Mesenteric fat pad (tissue), 1 donor: ENCODE measurements around the gene PSPN. TPM values are rescaled to one million over a fixed set of nuclear protein-coding genes. Genes with fewer than 3 reads are reported as not detected.

ENCODE experiments used
- DNase-seq: peaks from one replicate; pipeline ENCODE4 v3.0.0-alpha.2; 2020; ENCODE audit warnings: low spot score
- long read RNA-seq: library from polyadenylated mRNA; unstranded; transcript quantifications from one replicate; pipeline ENCODE4 v2.0.0, GENCODE V29; 2020
- total RNA-seq: library from RNA; stranded (reverse); fragmentation: NEBNext Ultra II Directional; extraction: Animal tissue kit (Norgen Biotek cat#: 25700); gene quantifications from one replicate; pipeline ENCODE4 v1.2.1, GENCODE V29; 2021
- donor health status: DM: yes; HTN: yes; CAD: no.

Gene PSPN, protein sequence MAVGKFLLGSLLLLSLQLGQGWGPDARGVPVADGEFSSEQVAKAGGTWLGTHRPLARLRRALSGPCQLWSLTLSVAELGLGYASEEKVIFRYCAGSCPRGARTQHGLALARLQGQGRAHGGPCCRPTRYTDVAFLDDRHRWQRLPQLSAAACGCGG
- 0.87 TPM for total RNA-seq
- long read RNA-seq, partial matches to known transcripts: 0 of 3 reads
- long read RNA-seq, other reads (novel, unspliced or antisense): 0 of 3 reads

DNA sequence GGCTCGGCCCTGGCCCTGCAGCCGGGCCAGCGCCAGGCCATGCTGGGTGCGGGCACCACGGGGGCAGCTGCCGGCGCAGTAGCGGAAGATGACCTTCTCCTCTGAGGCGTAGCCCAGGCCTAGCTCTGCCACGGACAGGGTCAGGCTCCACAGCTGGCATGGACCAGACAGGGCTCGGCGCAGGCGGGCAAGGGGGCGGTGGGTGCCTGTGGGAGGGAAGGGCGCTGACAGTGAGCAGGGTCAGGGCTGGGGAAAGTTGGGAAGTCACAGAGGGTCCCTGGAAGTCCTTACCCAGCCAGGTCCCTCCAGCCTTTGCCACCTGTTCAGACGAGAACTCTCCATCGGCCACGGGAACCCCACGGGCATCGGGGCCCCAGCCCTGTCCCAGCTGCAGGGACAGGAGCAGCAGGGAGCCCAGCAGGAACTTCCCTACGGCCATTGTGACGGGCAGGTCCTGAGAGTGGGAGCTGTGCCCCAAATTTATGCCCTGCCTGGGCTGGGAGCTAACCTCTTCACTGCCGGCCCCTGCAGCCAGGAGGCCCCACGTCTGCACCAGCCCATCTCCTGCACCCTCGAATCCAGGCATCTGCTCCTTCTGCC is at the start of gene PSPN:
Gene PSPN, minus strand, starts transcription at position 523 of the 600 bp plus-strand sequence. Its CDS starts 84 bp downstream, at position 439.
- no peak for DNase-seq

DNA sequence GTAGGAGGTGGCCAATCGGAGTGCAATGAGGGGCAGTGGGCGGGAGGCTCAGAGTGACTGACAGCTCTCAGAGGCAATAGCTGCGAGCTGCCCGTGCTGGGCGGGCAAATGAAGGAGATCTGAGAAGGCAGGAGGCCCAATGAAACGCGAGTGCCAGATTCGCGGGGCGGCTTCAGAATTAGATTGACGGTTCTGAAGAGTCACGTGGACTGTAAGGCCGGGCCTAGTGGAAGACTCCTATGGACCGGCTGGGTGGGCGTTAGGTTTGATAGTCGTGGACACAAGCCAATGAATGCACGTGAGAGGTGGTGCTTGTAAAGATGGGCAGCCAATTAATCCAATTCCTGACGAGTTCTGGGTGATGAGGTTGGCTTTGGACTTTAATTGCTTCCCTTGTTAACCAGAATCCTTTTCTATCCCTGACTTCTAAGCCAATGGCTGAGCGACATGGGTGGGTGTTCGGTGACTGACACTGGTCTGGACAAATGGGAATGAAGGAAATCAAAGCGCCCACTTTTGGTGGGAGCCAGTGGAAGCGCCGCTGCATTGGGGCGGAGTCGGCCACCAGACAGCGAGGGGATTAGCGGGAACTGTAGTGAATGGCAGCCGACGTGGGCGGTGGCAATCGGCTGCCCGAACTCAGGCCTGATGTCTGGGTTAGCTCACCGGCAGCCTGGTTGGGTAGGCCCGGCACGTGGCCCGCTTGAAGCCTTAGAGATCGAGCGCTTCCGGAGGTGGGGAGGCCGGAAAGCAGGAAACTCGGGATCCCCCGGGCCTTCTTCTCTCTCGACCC is 49.4 kb upstream of the PSPN start:
- peak; percentile 99 for DNase-seq

DNA sequence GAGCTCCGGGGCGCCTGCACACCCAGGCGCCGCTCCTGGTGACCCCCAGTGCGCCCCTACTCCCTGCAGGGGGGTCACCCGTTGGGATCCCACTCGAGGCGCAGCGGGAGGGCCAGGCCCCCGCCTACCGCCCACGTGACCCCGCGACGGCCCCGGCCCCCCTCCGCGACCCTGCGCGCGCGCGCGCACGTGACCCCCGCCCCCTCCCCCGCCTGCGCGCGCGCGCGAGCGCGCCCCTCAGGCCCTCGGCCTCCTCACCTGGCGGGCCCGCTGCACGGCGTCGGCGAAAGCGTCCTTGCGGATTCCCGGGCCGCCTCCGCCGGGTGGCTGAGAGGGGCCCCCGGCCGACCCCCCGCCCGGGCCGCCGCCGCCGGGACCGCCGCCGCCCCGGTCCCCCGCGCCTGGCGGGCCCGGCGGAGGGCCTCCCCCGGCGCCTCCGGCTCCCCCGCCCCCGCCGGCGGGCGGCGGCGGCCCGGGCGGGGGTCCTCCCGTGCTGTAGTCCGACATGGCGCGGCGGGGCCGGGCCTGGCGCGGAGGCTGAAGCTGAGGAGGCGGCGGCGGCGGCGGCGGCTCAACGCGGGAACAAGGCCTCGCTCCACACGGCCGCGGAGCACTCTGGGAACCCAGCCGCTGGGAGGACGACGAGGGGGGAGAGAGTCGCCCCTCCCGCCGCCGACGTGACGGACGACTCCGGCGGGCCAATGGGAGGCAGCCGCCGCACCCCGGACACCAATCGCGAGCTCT is 48.6 kb upstream of the PSPN start, which contains the start of gene KHSRP:
Gene KHSRP, minus strand, starts transcription at position 617 of the 744 bp plus-strand sequence. Its CDS starts 110 bp downstream, at position 507.
- DNase-seq: no peak

DNA sequence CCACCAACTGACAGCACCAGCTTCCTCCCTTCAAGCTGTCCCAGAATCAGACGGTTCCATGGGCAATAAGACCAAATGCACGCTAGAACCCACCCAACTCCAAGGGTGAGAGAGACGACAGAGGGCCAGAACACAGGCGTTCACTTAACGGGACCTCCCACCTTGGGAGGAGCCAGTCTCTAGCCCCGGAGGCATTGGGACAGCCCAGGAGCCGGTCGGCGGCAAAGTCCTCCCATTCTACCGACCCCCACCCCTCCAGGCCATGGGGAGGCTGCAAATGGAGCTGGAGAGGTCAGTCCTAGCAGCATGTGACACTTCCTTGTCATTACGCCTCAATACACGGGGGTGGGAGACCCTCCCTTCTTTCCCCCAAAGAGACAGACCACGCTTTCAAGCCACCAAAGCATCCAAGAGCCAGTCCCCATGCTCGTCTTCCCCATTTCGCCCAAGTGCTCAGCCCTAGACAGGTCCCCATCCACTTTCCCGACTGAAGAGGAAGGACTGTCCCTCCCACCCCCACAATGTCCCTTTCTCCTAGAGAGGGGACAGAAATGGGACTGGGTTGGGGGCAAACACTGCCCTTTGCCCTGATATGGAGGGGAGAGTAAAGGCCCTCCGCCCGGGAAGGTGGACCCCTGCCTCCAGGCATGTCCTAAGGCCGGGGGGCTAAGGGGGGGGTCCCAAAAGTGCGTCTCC is 47.9 kb upstream of the PSPN start:
- DNase-seq: no peak

DNA sequence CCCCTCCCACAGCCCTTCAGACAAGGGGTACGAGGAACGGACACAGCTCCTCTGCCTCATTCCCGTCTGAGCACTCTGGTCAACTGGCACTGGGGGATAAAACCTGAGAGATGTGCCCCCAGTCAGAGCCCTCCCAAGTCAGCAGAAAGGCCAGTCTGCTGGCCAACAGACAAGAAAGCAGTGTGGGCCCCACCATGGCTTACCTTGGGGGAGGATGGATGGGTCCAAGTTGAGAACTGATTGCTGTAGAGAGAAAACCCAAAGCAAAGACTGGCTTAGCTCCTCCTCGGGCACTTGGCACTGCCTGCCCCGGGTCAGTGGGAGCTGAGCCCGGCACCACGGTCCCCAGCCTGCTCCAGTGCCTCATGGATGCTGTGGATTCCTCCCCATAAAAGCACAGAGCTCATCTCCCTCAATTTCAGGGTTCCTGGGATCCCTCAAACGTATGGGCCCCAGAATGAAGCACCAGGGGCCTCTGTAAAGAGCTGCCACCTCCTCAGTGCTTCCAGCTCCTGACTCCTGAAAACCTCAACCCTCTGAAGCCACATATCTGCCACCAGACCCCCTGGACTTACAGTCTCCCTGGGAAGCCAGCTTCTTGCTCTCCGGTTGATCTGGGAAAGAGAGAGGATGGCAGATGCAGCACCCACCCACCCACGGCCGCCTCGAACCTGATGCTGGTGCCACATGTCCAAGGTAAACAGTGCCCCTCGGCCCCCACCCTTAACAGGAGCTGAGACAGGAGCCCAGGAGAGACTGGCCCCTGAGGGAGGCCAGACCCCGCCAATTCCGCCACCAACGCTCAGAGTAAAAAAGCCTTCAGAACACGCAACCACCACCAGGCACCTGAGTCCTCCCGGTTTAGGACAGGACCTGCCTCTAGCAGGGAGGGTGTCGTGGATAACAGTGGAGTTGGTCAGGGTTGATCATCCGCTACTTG is 45.6 kb upstream of the PSPN start:
- DNase-seq: no peak

DNA sequence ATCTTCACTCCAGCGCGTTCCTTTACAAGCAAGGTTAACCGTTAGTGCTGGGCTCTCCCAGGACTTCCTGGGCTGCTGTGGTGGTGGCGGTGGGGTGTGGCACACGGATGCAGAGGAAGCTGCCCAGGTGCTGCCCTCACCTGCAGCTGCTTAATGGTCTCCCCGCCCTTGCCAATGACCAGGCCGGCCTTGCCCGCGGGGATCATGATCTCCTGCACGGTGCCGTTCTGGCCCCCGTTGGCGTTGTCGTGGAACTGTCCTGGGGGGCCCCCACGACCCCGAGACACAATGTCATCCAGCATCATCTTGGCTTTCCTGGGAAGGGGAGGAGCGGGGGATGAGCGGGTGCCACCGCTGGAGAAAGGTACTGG is 42.8 kb upstream of the PSPN start:
- no peak for DNase-seq

DNA sequence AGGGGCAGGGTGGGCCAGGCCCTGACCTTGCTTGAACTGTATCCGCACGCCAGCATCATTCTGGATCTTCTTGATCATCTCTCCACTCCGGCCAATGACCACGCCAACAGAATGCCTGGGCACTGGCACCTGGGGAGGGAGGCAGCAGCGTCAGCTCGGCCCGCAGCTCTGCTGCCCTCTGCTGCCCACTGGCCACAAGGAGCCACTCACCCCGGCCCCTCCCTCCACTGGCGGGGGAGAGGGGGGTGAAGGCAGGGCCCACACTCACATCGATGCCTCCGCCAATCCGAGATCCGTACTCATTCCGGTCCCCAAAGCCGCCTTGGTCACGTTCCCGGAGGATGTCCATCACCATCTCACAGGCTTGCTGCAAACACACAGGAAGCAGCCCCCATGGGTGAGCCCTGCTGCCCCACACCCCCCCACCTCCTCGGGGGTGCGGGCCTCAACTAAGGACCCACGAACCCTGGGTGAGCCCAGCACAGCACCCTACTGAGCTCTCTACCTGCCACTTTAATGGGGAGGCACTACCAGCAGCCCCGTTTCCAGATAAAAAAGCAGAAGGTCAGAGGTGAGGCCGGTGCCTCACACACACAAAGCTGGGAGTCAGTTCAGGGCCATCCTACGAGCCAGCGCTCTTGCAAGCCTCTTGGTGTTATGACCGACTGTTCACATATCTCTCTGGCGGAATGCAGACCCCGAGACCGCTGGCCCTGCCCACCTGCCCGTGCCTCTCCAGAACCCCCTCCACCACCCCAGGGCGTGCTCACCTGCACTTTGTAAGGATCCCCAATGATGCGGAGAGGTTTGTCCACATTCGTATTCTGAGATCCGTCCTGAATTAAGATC is 42.2 kb upstream of the PSPN start:
- no peak for DNase-seq

DNA sequence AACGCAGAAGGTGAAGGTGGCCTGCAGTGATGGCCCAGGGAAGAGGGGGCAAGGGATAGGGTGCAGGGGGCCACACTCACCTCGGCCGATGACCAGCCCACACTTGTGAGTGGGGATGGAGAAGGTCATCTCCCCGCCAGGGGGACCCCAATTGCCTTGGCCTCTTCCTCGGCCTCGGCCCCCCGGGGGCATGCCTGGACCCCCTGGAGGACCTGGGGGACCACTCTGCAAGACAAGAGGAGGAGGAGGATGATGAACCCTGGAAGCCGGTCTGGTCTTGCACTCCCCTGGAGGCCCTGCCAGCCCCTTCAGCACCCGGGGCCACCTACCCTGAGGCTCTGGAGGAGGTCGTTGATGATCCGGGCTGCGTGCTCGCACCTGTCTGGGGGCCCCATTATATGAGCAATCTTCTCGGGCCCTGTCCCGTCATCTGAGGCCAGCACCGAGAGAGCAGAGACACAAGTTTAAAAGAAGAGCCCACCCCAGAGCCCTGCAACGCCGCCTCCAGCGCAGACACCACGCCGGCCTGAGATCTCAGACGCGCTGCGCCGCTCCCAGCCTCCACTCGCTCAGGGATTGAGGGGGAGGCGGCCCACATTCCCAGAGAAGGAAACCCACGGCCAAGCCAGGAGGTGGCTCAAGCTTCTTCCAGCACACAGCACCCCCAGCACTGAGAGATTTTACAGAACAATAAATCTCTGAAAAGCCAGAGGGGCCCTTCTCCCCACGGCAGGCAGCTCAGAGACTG is 41.1 kb upstream of the PSPN start:
- DNase-seq: no peak

DNA sequence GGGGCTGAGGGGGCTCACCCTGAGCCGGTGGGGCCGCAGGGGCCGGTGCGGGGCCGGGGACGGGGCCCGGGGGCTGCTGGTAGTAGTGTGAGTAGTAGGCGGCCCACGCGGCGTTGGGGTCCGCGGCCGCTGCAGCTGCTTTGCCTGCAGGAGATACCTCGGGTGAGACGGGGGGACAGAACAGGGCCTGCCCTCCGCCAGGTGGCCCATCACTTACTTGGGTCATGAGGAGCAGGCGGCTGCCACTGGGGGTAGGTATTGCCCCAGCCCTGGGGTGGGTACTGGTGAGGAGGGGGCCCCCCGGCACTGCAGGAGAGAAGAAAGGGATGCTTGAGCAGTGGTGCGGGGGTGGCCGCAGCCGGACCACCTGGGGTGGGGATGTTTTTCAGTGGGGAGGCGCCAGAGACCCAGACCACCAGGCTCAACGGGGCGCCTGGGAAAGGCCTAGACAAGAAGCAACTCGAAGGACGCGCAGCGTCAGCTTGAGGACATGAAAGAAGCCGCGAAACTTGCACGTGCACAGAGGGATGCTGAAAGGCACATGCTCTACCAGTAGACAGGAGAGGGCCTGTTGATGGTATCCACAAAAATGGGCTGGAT is 40.0 kb upstream of the PSPN start:
- no peak for DNase-seq

DNA sequence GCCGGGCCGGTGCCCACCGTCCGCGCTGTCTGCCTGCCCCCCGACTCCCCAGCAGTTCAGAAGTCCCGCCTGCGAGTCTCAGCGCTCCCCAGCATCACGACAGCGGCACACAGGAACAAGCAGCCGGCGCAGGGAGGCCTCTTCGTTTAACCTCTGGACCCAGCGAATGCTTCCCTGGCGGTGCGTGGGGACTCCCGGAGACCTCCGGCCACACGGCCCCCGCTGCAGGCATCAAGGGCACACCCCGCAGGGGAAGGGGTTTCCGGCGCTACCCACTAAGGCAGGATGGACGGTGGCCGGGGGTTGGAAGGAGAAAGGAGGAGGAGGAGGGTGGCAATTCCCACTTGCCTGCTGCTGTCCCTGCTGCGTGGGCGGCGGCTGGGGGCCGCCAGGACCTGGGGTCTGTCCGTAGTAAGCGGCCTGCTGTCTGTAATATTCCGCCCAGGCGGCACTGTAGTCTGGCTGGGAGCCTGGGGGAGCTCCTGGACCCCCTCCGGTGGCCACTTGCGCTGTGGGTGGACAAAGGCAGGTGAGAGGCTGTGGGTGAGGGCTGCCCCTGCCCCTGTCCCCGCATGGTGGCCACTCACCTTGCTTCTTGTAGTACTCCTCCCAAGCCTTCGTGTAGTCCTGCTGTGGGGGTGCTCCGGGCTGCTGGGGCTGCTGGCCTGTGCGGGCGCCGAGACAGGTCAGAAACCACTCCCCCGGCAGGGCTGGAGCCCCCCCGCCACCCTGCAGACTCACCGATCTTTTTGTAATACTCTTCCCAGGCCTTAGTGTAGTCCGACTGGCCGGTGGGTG is 39.3 kb upstream of the PSPN start:
- no peak for DNase-seq

DNA sequence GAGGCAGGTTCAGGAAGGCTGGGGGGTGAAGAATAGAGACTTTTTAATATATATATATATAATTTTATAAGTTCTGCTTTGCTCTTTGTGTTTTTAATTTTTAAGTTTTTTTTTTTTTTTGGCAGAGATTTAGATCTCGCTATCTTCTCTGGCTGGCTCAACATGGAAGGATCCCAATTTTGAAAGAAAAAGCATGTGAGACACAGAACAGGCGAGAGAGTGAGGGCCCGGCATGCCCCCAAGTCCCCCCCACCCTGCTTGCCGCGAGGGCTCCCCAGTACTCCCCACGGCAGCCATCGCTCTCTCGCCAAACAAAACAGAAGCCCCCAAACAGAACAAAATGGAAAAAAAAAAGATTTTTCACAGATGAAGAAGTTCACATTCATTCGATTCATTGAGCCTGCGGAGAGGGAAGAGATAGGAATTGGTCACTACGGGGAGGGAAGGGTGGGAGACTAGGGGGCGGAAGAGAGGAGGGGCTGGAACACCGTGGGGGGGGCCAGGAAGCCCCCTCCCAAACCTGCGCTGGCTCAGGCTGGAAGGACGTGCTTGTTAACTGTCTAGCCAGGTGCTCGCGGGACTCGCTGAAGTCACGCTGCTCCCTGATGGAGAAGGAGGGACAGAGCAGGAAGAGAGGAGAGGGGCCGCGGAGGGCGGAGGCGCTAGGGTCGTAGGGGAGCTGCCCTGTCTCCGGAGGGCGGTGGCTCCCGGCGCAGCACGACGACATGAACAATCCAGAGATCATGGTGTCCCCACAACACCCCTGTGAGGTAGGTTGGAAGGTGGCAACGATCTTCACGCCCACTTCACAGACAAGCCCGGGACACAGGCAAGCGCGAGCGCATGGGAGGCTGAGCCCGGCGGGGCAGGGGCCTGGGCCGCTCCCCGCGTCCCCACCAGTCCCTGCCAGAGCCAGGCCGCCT is 38.2 kb upstream of the PSPN start:
- no peak for DNase-seq

DNA sequence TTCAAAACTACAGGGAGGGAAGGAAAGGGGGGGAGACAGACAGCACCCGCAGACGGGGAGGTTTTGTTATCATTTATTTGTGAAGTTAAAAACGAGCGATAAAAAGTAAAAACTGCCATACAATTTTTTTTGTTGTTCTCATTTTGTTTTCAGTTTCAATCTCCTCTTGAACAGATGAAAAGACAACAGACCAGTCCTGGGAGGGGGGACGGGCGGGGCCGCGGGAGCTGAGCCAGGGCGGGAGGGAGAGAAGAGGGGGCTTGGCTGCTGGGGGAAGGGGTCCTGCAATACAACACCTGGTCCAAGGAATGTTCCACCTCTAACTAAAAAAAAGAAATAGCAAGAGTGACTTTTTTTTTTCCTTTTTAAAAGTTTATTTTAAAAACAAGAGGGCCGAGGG is 37.6 kb upstream of the PSPN start:
- DNase-seq: no peak

DNA sequence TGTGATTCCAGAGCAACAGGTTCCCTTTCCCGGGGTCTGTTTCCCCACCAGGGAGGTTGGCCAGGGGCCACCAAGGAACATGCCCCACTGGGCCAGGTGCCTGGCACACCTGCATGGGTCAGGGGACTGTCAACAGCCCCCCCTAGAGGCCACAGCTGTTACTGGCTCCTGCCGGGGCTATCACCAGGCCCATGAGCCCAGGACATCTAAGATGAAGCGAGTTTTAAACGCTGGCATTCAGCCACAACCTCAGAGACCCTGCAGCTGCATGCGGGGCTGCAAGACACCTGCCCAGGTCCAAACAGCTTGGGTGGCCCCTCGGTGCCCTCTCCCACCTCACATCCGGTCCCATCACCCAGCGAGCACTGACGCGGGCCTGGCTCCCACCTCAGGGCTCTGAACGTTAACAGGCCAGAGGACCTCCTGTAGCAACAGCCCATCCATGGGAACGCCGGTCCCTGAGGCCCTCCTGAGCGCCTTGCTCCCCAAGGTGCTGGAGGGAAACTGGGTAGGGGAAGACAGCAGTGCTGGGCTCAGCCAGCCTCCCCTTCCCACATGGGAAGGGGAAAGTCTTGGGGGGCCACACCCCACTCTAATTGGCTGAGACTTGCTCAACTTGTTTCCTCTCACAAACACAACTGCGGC is 36.8 kb upstream of the PSPN start:
- DNase-seq: no peak

DNA sequence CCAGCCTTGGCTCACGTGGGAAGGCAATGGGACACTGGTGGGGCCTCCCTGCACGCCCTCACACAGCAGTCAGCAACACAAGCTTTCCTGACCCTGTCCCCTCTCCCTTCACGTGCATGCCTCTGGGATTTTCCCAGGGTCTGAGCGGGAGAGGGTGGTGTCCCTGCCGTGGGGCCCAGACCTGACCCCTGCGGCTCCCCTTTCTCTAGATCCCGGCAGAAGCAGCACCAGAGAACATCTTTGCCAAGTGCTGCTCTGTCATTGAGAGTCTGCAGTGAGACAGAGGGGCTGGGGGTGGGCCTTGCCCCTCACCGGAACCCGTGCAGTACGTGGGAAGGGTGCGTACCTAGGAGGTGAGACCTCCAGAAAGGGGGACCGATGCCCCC is 36.3 kb upstream of the PSPN start:
- no peak for DNase-seq

DNA sequence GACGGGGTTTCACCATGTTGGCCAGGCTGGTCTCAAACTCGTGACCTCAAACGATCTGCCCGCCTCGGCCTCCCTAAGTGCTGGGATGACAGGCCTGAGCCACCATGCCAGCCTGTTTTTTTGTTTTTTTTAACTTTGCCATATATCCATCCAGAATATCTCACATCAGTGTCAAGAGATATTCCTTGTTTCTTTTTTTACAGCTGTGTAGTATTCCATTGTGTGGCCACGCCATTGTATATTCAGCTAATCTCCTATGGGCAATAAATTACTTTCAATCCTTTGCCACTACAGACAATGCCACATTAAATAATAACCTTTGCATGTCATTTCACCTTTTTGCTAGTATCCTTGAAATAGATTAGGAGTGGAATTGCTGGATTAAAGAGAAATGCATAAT is 33.6 kb upstream of the PSPN start:
- DNase-seq: no peak
